ENCODE data around the gene PRRG2.

The PRRG2 gene

GRCh38 chr19:49581007-49581508, at the start of gene PRRG2:
Gene PRRG2 (plus strand): TSS chr19:49581316. CDS start chr19:49583220, 1,904 bp downstream.
- ATAC-seq = no peak

- peak; percentile 90 for ATAC-seq
These were observed 47.3 kb upstream of the PRRG2 start for GRCh38 chr19:49533551-49534488.

GRCh38 chr19:49534632-49535385, 46.3 kb upstream of the PRRG2 start:
- no peak for ATAC-seq

GRCh38 chr19:49536921-49537462, 44.1 kb upstream of the PRRG2 start:
- ATAC-seq = no peak

- ATAC-seq = no peak
These were observed 42.5 kb upstream of the PRRG2 start for GRCh38 chr19:49538643-49539042.

- no peak for ATAC-seq
These were observed 41.7 kb upstream of the PRRG2 start for GRCh38 chr19:49539192-49539952.

GRCh38 chr19:49541914-49542313, 39.2 kb upstream of the PRRG2 start:
- no peak for ATAC-seq

- no peak for ATAC-seq
These were observed 38.7 kb upstream of the PRRG2 start for GRCh38 chr19:49542446-49542845.

- ATAC-seq = no peak
These were observed 38.1 kb upstream of the PRRG2 start for GRCh38 chr19:49543032-49543431.

GRCh38 chr19:49544154-49544553, 37.0 kb upstream of the PRRG2 start:
- ATAC-seq = no peak

- ATAC-seq = peak; percentile 69 to 81
These were observed 34.1 kb upstream of the PRRG2 start for GRCh38 chr19:49546825-49547565.

GRCh38 chr19:49549045-49549444, 32.1 kb upstream of the PRRG2 start:
- no peak for ATAC-seq

- ATAC-seq = no peak
These were observed 29.6 kb upstream of the PRRG2 start for GRCh38 chr19:49551531-49551930.

- ATAC-seq = no peak
These were observed 28.4 kb upstream of the PRRG2 start for GRCh38 chr19:49552749-49553148.

- ATAC-seq = peak; percentile 95 to 98
These were observed 27.5 kb upstream of the PRRG2 start for GRCh38 chr19:49553451-49554271.

- ATAC-seq = no peak
These were observed 26.4 kb upstream of the PRRG2 start for GRCh38 chr19:49554701-49555181.

GRCh38 chr19:49555600-49556411, 25.3 kb upstream of the PRRG2 start:
- no peak for ATAC-seq

- ATAC-seq = no peak
These were observed 24.4 kb upstream of the PRRG2 start for GRCh38 chr19:49556412-49557398.
